ENCODE data around the gene ZNF697.
"Not testable (repeated sequence)": the region's sequence is repeated elsewhere in the genome, so short reads cannot be mapped to it uniquely, and the experiment has no call there.

The ZNF697 gene

GRCh38 chr1:119587341-119587740 lies 60.7 kb downstream of the ZNF697 start:
- WGBS (ENCODE audit: extremely low coverage, insufficient coverage, insufficient read length), result no CpG with 5 or more reads among the region's 3 CpGs

DNA sequence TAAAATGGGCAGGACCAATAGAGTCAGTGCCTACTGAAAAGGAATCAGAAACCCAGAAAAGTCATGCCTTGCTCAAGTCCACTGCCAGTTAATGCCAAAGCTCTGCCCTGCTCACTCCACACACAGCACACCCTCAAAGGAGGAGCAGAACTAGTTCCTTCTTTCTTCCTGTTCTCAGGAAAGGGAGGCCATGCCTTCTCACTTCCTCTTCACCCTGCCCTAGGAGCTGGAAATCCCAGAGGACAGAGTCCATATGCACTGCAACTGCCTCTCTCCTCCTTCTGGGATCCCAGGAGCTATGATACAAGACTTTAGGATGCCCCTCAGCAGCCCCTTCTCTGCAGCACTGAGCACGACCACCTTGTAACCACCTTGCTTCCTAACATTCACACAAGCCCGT lies 62.3 kb downstream of the ZNF697 start:
- H3K4me1 ChIP-seq (ENCODE audit: control insufficient read depth in 1 of 2, insufficient read depth in 2 of 2, low read length in 2 of 2), result peaks cover 4 to 11% of the 10 kb centered on the region in 2 experiments
- not testable (repeated sequence) for H3K4me2 ChIP-seq (ENCODE audit: low read length); H2AK5ac ChIP-seq (ENCODE audit: low read length); H2BK120ac ChIP-seq (ENCODE audit: insufficient read depth, low read length, poor library complexity); H3K14ac ChIP-seq (ENCODE audit: low read length); H4K91ac ChIP-seq (ENCODE audit: low read depth, low read length); H3K36me3 ChIP-seq (ENCODE audit: control insufficient read depth in 1 of 2, insufficient read depth in 2 of 2, low read length in 2 of 2); H2AFZ ChIP-seq (ENCODE audit: insufficient read depth, low read length, poor library complexity); H3K79me2 ChIP-seq (ENCODE audit: control insufficient read depth, insufficient read depth, low read length, poor library complexity); H4K8ac ChIP-seq (ENCODE audit: low read depth, low read length); H3K4ac ChIP-seq (ENCODE audit: low read depth, low read length); H3K23ac ChIP-seq (ENCODE audit: low read length); H2BK5ac ChIP-seq (ENCODE audit: low read depth, low read length, poor library complexity); H3K27ac ChIP-seq (ENCODE audit: low read depth, low read length); H3K4me3 ChIP-seq (ENCODE audit: low read depth, low read length); H3K9me3 ChIP-seq (ENCODE audit: insufficient read depth, low read depth, low read length); H3K9ac ChIP-seq (ENCODE audit: low read length); DNase-seq; H4K12ac ChIP-seq (ENCODE audit: low read depth, low read length); H3K79me1 ChIP-seq (ENCODE audit: low read length); H2BK12ac ChIP-seq (ENCODE audit: low read length); H3K18ac ChIP-seq (ENCODE audit: low read length); H3K27me3 ChIP-seq (ENCODE audit: insufficient read depth, low read length)
- WGBS (ENCODE audit: extremely low coverage, insufficient coverage, insufficient read length), result no CpG with 5 or more reads among the region's 2 CpGs

More at GRCh38 chr1:119587341-119587740, 60.7 kb downstream of the ZNF697 start:
- peak overlapping the region; percentile 11 for H3K27ac ChIP-seq (ENCODE audit: low read depth, low read length)
- H2BK5ac ChIP-seq (ENCODE audit: low read depth, low read length, poor library complexity), result no peak overlapping the region
- H2BK120ac ChIP-seq (ENCODE audit: insufficient read depth, low read length, poor library complexity), result peak overlapping the region; percentile 19
- H3K4ac ChIP-seq (ENCODE audit: low read depth, low read length), result no peak overlapping the region
- no peak overlapping the region for H4K91ac ChIP-seq (ENCODE audit: low read depth, low read length)
- no peak overlapping the region for H3K9ac ChIP-seq (ENCODE audit: low read length)
- DNase-seq, result no peak
- no peak overlapping the region for H4K12ac ChIP-seq (ENCODE audit: low read depth, low read length)
- H3K18ac ChIP-seq (ENCODE audit: low read length), result no peak overlapping the region
- no peak overlapping the region for H4K8ac ChIP-seq (ENCODE audit: low read depth, low read length)
- H2AFZ ChIP-seq (ENCODE audit: insufficient read depth, low read length, poor library complexity), result no peak overlapping the region
- no peaks in the 10 kb centered on the region for H3K79me2 ChIP-seq (ENCODE audit: control insufficient read depth, insufficient read depth, low read length, poor library complexity)
- no peaks in the 10 kb centered on the region for H3K36me3 ChIP-seq (ENCODE audit: control insufficient read depth in 1 of 2, insufficient read depth in 2 of 2, low read length in 2 of 2)
- H3K79me1 ChIP-seq (ENCODE audit: low read length), result no peaks in the 10 kb centered on the region
- H3K14ac ChIP-seq (ENCODE audit: low read length), result no peak overlapping the region
- peaks cover 4 to 11% of the 10 kb centered on the region in 2 experiments for H3K4me1 ChIP-seq (ENCODE audit: control insufficient read depth in 1 of 2, insufficient read depth in 2 of 2, low read length in 2 of 2)
- no peaks in the 10 kb centered on the region for H3K9me3 ChIP-seq (ENCODE audit: insufficient read depth, low read depth, low read length)
- H3K27me3 ChIP-seq (ENCODE audit: insufficient read depth, low read length), result no peaks in the 10 kb centered on the region
- H3K23ac ChIP-seq (ENCODE audit: low read length), result no peak overlapping the region
- no peak overlapping the region for H3K4me2 ChIP-seq (ENCODE audit: low read length)
- H3K4me3 ChIP-seq (ENCODE audit: low read depth, low read length), result no peak overlapping the region
- no peak overlapping the region for H2AK5ac ChIP-seq (ENCODE audit: low read length)
- H2BK12ac ChIP-seq (ENCODE audit: low read length), result no peak overlapping the region

- no peak overlapping the region for H2BK120ac ChIP-seq (ENCODE audit: insufficient read depth, low read length, poor library complexity)
- H3K36me3 ChIP-seq (ENCODE audit: control insufficient read depth in 1 of 2, insufficient read depth in 2 of 2, low read length in 2 of 2), result no peaks in the 10 kb centered on the region
- H3K27me3 ChIP-seq (ENCODE audit: insufficient read depth, low read length), result no peaks in the 10 kb centered on the region
- H3K4me3 ChIP-seq (ENCODE audit: low read depth, low read length), result no peak overlapping the region
- H3K4me1 ChIP-seq (ENCODE audit: control insufficient read depth in 1 of 2, insufficient read depth in 2 of 2, low read length in 2 of 2), result peaks cover 4 to 11% of the 10 kb centered on the region in 2 experiments
- H4K91ac ChIP-seq (ENCODE audit: low read depth, low read length), result no peak overlapping the region
- H3K4me2 ChIP-seq (ENCODE audit: low read length), result no peak overlapping the region
- H3K14ac ChIP-seq (ENCODE audit: low read length), result no peak overlapping the region
- peaks cover 2% of the 10 kb centered on the region for H3K9me3 ChIP-seq (ENCODE audit: insufficient read depth, low read depth, low read length)
- H2BK5ac ChIP-seq (ENCODE audit: low read depth, low read length, poor library complexity), result no peak overlapping the region
- no peak overlapping the region for H2AK5ac ChIP-seq (ENCODE audit: low read length)
- no peak overlapping the region for H3K27ac ChIP-seq (ENCODE audit: low read depth, low read length)
- peak; percentile 37 to 76 for DNase-seq
- no peaks in the 10 kb centered on the region for H3K79me2 ChIP-seq (ENCODE audit: control insufficient read depth, insufficient read depth, low read length, poor library complexity)
- no peaks in the 10 kb centered on the region for H3K79me1 ChIP-seq (ENCODE audit: low read length)
- H4K12ac ChIP-seq (ENCODE audit: low read depth, low read length), result no peak overlapping the region
- H3K23ac ChIP-seq (ENCODE audit: low read length), result no peak overlapping the region
- H3K18ac ChIP-seq (ENCODE audit: low read length), result no peak overlapping the region
- no peak overlapping the region for H4K8ac ChIP-seq (ENCODE audit: low read depth, low read length)
- H2BK12ac ChIP-seq (ENCODE audit: low read length), result no peak overlapping the region
- no peak overlapping the region for H3K4ac ChIP-seq (ENCODE audit: low read depth, low read length)
- WGBS (ENCODE audit: extremely low coverage, insufficient coverage, insufficient read length), result no CpG with 5 or more reads among the region's 1 CpG
- no peak overlapping the region for H3K9ac ChIP-seq (ENCODE audit: low read length)
- H2AFZ ChIP-seq (ENCODE audit: insufficient read depth, low read length, poor library complexity), result no peak overlapping the region
Measured at GRCh38 chr1:119582801-119583200, 65.3 kb downstream of the ZNF697 start.

- not testable (repeated sequence) for H3K79me2 ChIP-seq (ENCODE audit: control insufficient read depth, insufficient read depth, low read length, poor library complexity); H2BK12ac ChIP-seq (ENCODE audit: low read length); H3K4me3 ChIP-seq (ENCODE audit: low read depth, low read length); H3K27ac ChIP-seq (ENCODE audit: low read depth, low read length); H3K4me1 ChIP-seq (ENCODE audit: control insufficient read depth in 1 of 2, insufficient read depth in 2 of 2, low read length in 2 of 2); H2BK120ac ChIP-seq (ENCODE audit: insufficient read depth, low read length, poor library complexity); H3K23ac ChIP-seq (ENCODE audit: low read length); H3K79me1 ChIP-seq (ENCODE audit: low read length); H3K9me3 ChIP-seq (ENCODE audit: insufficient read depth, low read depth, low read length); H3K36me3 ChIP-seq (ENCODE audit: control insufficient read depth in 1 of 2, insufficient read depth in 2 of 2, low read length in 2 of 2); H2AK5ac ChIP-seq (ENCODE audit: low read length); H4K8ac ChIP-seq (ENCODE audit: low read depth, low read length); H2AFZ ChIP-seq (ENCODE audit: insufficient read depth, low read length, poor library complexity); H4K91ac ChIP-seq (ENCODE audit: low read depth, low read length); H3K18ac ChIP-seq (ENCODE audit: low read length); H3K4me2 ChIP-seq (ENCODE audit: low read length); H3K4ac ChIP-seq (ENCODE audit: low read depth, low read length); H3K14ac ChIP-seq (ENCODE audit: low read length); H4K12ac ChIP-seq (ENCODE audit: low read depth, low read length); H2BK5ac ChIP-seq (ENCODE audit: low read depth, low read length, poor library complexity); DNase-seq; H3K27me3 ChIP-seq (ENCODE audit: insufficient read depth, low read length); H3K9ac ChIP-seq (ENCODE audit: low read length)
- WGBS (ENCODE audit: extremely low coverage, insufficient coverage, insufficient read length), result no CpG with 5 or more reads among the region's 3 CpGs
Measured at GRCh38 chr1:119581076-119581475, 67.0 kb downstream of the ZNF697 start.
